Right renal cortex interstitium (tissue), 3 donors: ENCODE data around the gene TBC1D4. TPM values are rescaled to one million over a fixed set of nuclear protein-coding genes. Genes with fewer than 3 reads are reported as not detected.

ENCODE experiments used
- DNase-seq, 3 donors: peaks; one replicate each; pipeline ENCODE4 v3.0.0-alpha.2; 2013; ENCODE audit warnings: low read depth in 3 of 3, low spot score in 2 of 3
- polyA plus RNA-seq, 3 donors: library from polyadenylated mRNA; unstranded; fragments of 120-200 nt; gene quantifications; one replicate each; pipeline ENCODE4 v1.2.1, GENCODE V29; 2013; ENCODE audit not compliant: insufficient read length in 3 of 3

The TBC1D4 gene
- polyA plus RNA-seq, 3 donors, result 49.1 to 56.6 (median 53.3) TPM

DNA sequence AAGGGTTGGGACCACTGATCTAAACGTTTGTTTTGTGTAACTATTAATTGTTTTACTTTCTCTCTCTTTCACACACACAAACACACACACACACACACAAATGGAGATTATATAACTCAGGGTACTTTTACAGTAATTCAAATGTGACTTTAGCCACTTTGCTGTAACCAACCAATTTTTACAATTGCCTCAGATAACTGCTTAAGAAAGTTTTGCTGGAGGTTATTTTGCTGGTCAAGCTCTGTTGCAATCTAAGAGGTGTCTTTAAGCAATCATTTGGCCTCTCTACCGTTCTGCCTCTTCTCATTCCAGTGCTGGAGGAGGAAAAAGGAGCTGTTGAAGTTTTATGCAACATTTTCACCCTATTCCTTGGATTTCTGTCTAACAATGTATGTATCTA lies 63.0 kb downstream of the TBC1D4 start:
- no peak for DNase-seq

GRCh38 chr13:75418186-75418843 lies 63.7 kb downstream of the TBC1D4 start:
- no peak for DNase-seq

DNA sequence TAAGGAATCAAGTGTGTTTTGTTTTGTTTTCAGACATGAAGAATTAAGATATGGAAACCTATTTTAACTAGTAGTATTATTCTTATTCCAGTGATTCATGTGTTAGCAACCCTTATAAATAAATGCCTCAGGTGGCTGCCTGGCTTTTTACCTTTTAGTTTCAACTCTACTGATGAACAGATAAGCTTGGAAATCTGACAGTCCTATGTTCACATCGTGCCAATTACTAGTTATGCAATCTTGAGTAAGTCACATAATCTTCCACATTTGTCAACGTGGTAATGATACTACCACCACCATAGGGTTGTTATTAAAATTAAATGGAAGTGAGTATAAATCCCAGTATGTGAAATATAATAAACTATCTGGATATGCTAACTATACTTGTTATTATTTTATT lies 64.3 kb downstream of the TBC1D4 start:
- no peak for DNase-seq

- no peak for DNase-seq
Observed at GRCh38 chr13:75417012-75417384, 65.0 kb downstream of the TBC1D4 start.

GRCh38 chr13:75416327-75417011 lies 65.5 kb downstream of the TBC1D4 start:
- no peak for DNase-seq

DNA sequence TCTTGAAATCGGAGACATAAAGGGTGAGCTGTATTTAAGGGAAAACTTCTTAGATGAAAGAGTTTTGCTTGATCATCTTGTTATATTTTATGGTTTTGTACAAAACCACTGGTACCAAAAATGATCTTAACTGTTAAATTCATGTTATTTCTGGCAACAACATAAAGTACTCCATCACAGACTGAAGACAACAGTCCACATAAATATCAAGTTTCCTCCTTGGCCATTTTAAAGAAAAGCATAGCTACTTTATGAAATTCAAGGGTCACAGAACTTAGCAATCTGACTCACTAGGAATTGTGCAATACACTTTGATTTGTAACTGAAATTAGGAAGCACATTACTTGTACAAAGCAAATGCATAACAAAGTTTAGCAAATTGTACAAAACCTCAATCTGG lies 66.3 kb downstream of the TBC1D4 start:
- no peak for DNase-seq

- DNase-seq, result no peak
Observed at GRCh38 chr13:75415171-75415570, 66.8 kb downstream of the TBC1D4 start.

GRCh38 chr13:75414036-75414827 lies 67.7 kb downstream of the TBC1D4 start:
- DNase-seq, result no peak

- no peak for DNase-seq
Observed at GRCh38 chr13:75411924-75412537, 69.9 kb downstream of the TBC1D4 start.

DNA sequence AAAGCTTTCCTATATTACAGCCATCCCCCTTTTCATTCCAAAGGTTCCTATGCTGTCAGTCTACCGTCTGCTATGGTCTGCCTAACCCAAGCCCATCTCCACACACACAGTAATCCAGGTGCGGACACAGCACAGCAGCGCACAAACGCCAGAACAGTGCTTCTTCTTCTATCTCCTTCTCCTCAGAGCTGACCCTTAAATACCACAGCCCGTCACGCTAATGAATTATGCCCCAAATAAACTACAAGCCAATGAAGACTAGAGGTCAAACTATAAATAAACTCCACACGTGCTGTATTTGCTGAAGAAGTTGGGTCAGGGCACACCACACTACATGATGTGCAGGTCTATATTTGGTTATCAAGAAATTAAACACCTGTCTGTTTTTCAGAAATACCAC lies 71.8 kb downstream of the TBC1D4 start:
- DNase-seq, result no peak

- DNase-seq, result no peak
Observed at GRCh38 chr13:75407998-75408397, 74.0 kb downstream of the TBC1D4 start.

GRCh38 chr13:75407473-75407872 lies 74.5 kb downstream of the TBC1D4 start:
- DNase-seq, result no peak

GRCh38 chr13:75405976-75406703 lies 75.8 kb downstream of the TBC1D4 start:
- no peak for DNase-seq

GRCh38 chr13:75404726-75405125 lies 77.2 kb downstream of the TBC1D4 start:
- DNase-seq, result no peak

DNA sequence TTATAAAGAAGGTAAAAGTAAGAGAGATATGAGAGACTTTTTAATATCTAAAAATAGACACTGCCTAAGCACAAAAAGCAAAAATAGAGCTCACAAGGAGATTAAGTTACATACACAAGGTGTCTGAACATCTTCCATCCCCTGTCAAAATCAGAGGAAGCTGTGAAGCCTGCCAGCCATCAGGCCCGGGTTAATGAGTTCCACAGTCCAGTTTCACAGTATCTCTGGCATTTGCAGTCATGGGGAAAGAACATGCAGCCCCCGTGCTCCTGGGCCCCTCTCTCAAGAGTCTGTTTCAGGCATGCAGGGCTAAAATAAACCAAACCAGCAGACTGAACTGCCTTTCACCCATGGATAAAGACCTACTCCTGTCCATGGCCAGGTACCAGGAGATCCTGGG lies 79.2 kb downstream of the TBC1D4 start:
- no peak for DNase-seq

- no peak for DNase-seq
Observed at GRCh38 chr13:75400775-75401174, 81.2 kb downstream of the TBC1D4 start.

DNA sequence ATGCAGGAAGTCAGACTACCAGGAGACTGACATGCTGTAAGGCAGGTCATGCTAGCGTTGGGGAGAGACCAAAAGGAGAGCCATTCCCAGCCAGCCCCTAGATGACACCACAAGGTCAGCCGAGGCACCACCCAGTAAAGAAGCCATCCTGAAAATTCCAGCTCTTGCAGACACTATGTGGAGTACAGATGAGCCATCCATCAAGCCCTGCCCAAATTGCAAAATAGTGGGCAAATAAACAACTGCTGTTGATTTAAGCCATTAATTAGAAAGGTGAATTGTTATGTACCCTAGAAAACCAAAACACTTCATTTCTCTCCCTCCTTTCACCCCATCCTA lies 82.1 kb downstream of the TBC1D4 start:
- DNase-seq, result no peak

- DNase-seq, result no peak
Observed at GRCh38 chr13:75399168-75399878, 82.6 kb downstream of the TBC1D4 start.

DNA sequence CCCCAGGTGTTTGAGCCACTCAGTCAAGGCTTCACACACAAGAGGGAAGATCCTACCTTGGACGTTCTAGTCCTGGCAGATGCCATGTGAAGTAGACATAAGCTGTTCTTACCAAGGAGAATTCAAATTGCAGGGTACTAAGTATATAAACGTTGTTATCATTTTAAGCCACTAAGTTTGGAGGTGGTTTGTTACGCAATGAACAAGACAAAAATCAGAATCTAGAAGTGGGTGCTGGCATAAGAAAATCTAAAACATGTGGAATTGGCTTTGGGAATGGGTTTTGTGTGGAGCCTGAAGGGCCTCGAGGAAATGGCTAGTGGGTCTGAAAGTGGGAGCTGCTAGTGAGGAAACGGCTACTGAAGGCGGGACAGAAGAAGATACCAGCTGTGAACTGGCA lies 83.9 kb downstream of the TBC1D4 start:
- DNase-seq, result no peak

DNA sequence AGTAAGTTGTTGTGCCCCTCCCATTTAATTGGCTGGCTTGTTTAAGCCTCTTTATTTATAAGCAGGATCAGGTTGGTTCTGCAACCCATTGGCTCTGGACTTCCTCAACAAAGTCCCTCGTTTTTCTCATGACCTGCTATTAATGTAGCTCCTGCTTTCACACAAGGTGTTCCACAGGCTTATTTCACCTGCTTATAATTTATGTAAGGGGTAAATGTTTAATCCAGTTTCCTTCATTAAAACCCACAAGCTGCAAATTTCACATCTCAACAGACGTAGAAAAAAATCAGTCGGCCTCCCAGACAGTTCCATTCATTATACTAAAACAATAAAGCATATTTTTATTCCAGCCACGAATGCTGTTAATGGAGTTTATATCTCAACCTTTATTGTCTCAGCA lies 86.1 kb downstream of the TBC1D4 start:
- DNase-seq, result no peak
